ENCODE results near the gene PRKN.

PRKN gene

DNA sequence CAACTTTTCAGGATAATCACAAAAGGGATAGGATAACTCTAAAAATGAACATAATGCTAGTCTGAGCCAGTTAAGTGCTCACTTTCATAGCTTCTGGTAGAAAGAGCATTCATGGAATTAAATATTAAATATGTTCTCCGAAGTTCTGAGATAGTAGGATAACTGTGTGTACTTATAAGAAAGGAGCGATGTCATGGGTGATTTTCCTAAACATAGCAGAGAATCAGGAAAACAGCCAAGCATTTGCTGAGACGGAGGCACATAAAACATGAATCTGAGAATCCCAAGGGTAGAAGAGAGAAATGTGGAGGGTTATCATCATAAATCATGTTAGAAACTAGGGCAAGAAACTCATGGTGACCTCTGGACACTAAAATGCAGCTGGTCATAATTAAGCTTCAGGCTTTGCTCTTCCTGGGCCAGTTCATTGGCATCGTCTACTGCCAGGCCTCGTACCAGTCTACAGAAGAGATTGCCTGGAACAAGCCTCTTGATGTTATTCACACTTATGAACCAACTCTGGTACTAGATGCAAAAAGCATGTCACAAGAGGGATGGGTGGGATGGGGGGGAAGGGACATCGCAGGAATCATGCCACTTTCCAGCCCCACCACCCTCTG, 436.6 kb downstream of the PRKN start:
- Histone ChIP-seq H3K27me3 (ENCODE audit: low read depth, low read length) (no peaks in the 10 kb centered on the region), H3K9me3 (ENCODE audit: insufficient read depth, low read length) (no peaks in the 10 kb centered on the region), H2AFZ (ENCODE audit: low read depth, low read length) (no peak overlapping the region), H3K4me3 (ENCODE audit: low read length) (no peak overlapping the region), H3K36me3 (replicated peaks; ENCODE audit: low read depth, low read length) (no peaks in the 10 kb centered on the region), H3K79me2 (ENCODE audit: low read length) (no peaks in the 10 kb centered on the region), H3K27ac (ENCODE audit: low read length) (no peak overlapping the region), H3K9ac (ENCODE audit: low read length) (no peak overlapping the region), H3K4me2 (ENCODE audit: low read length) (no peak overlapping the region), H4K20me1 (ENCODE audit: insufficient read depth, low read length) (no peaks in the 10 kb centered on the region), H3K4me1 (ENCODE audit: low read length) (no peaks in the 10 kb centered on the region)
- TF ChIP-seq EZH2phosphoT487 (IDR thresholded peaks at IDR 0.05; ENCODE audit: low read depth), result no peak
- TF ChIP-seq, protein P1, sequence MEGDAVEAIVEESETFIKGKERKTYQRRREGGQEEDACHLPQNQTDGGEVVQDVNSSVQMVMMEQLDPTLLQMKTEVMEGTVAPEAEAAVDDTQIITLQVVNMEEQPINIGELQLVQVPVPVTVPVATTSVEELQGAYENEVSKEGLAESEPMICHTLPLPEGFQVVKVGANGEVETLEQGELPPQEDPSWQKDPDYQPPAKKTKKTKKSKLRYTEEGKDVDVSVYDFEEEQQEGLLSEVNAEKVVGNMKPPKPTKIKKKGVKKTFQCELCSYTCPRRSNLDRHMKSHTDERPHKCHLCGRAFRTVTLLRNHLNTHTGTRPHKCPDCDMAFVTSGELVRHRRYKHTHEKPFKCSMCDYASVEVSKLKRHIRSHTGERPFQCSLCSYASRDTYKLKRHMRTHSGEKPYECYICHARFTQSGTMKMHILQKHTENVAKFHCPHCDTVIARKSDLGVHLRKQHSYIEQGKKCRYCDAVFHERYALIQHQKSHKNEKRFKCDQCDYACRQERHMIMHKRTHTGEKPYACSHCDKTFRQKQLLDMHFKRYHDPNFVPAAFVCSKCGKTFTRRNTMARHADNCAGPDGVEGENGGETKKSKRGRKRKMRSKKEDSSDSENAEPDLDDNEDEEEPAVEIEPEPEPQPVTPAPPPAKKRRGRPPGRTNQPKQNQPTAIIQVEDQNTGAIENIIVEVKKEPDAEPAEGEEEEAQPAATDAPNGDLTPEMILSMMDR (IDR thresholded peaks at IDR 0.05; ENCODE audit: low read depth, low read length), result no peak

DNA sequence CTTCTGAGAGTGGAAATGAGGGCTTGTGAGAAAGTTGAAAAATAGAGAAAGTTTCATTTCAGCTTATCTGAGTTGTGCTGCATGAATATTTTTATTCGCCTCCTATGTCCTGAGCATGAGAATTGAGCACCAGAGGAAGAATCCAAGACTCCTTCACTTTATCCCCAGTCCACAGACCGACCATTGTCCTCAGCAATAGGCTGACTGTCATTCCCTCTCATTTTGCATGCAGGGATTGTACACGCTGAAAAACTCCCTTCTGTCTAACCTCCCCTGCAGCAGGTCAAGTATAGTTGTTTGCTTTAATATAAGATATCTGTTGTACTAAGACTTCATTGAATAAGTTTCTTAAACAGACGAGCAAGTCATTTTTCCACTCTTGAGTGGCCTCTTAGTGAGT, 437.6 kb downstream of the PRKN start:
- no peaks in the 10 kb centered on the region for H3K79me2 ChIP-seq (ENCODE audit: low read length)
- no peaks in the 10 kb centered on the region for H3K27me3 ChIP-seq (ENCODE audit: low read depth, low read length)
- H3K9me3 ChIP-seq (ENCODE audit: insufficient read depth, low read length), result no peaks in the 10 kb centered on the region
- H3K4me1 ChIP-seq (ENCODE audit: low read length), result no peaks in the 10 kb centered on the region
- no peak overlapping the region for H3K27ac ChIP-seq (ENCODE audit: low read length)
- H4K20me1 ChIP-seq (ENCODE audit: insufficient read depth, low read length), result no peaks in the 10 kb centered on the region
- H3K9ac ChIP-seq (ENCODE audit: low read length), result no peak overlapping the region
- TF ChIP-seq, protein P1 (IDR thresholded peaks at IDR 0.05; ENCODE audit: low read depth, low read length), result no peak
- TF ChIP-seq EZH2phosphoT487 (IDR thresholded peaks at IDR 0.05; ENCODE audit: low read depth), result no peak
- H3K4me2 ChIP-seq (ENCODE audit: low read length), result no peak overlapping the region
- no peak overlapping the region for H2AFZ ChIP-seq (ENCODE audit: low read depth, low read length)
- H3K4me3 ChIP-seq (ENCODE audit: low read length), result no peak overlapping the region
- no peaks in the 10 kb centered on the region for H3K36me3 ChIP-seq (replicated peaks; ENCODE audit: low read depth, low read length)

DNA sequence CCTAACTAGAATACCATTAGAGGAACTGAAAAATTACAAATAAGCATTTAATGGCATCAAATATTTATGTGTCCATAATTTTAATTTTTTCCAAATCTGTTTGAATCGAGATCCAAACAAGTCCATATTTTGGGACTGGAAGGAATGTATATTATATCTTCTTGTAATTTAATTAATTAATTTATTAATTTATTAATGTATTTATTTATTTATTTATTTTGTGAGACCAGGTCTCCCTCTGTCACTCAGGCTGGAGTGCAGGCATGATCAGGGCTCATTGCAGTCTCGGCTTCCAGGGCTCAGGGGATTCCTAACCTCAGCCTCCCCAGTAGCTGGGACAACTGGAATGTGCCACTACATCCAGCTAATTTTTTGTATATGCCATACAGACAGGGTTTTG, 453.6 kb downstream of the PRKN start:
- Histone ChIP-seq H3K9me3 (ENCODE audit: insufficient read depth, low read length) (no peaks in the 10 kb centered on the region), H3K36me3 (replicated peaks; ENCODE audit: low read depth, low read length) (no peaks in the 10 kb centered on the region), H3K4me3 (ENCODE audit: low read length) (no peak overlapping the region), H3K9ac (ENCODE audit: low read length) (no peak overlapping the region), H3K79me2 (ENCODE audit: low read length) (no peaks in the 10 kb centered on the region), H2AFZ (ENCODE audit: low read depth, low read length) (no peak overlapping the region), H3K27ac (ENCODE audit: low read length) (no peak overlapping the region), H3K27me3 (ENCODE audit: low read depth, low read length) (no peaks in the 10 kb centered on the region), H4K20me1 (ENCODE audit: insufficient read depth, low read length) (no peaks in the 10 kb centered on the region), H3K4me2 (ENCODE audit: low read length) (no peak overlapping the region), H3K4me1 (ENCODE audit: low read length) (no peaks in the 10 kb centered on the region)
- TF ChIP-seq, protein P1 (IDR thresholded peaks at IDR 0.05; ENCODE audit: low read depth, low read length), result no peak
- no peak for TF ChIP-seq EZH2phosphoT487 (IDR thresholded peaks at IDR 0.05; ENCODE audit: low read depth)

DNA sequence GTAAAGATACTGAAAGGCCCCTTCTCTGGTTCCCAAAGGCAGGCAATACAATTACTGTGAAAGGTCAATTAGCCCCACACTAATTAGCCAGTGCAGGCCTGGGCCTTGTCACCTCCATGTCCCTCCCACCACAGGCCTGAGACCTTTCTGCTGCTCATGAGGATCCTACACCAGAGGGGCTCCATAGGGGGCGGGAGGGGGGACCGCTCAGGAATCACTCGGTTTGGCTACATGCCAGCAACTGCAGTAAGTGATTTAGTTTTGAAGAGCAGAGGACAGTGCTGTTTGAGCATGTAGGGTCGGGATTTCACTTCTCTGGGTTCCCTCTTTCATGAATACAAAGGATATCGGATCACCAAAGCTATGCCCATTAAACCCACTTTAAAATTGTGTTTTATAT, 455.6 kb downstream of the PRKN start:
- Histone ChIP-seq H3K27me3 (ENCODE audit: low read depth, low read length) (no peaks in the 10 kb centered on the region), H3K4me1 (ENCODE audit: low read length) (no peaks in the 10 kb centered on the region), H2AFZ (ENCODE audit: low read depth, low read length) (no peak overlapping the region), H3K79me2 (ENCODE audit: low read length) (no peaks in the 10 kb centered on the region), H3K27ac (ENCODE audit: low read length) (no peak overlapping the region), H3K4me2 (ENCODE audit: low read length) (no peak overlapping the region), H3K4me3 (ENCODE audit: low read length) (no peak overlapping the region), H3K9me3 (ENCODE audit: insufficient read depth, low read length) (no peaks in the 10 kb centered on the region), H4K20me1 (ENCODE audit: insufficient read depth, low read length) (no peaks in the 10 kb centered on the region), H3K36me3 (replicated peaks; ENCODE audit: low read depth, low read length) (no peaks in the 10 kb centered on the region), H3K9ac (ENCODE audit: low read length) (no peak overlapping the region)
- TF ChIP-seq, protein P1 (IDR thresholded peaks at IDR 0.05; ENCODE audit: low read depth, low read length), result no peak
- no peak for TF ChIP-seq EZH2phosphoT487 (IDR thresholded peaks at IDR 0.05; ENCODE audit: low read depth)

Data from OCI-LY3 (cell line).